Stimulated activated CD4-positive, alpha-beta T cell treated with anti-CD3 and anti-CD28 coated beads, Interleukin-4, amount 100 ng/mL, for 24 hours (primary cell): ENCODE measurements around the gene TEDC1.
A peak's percentile ranks its signal among the peaks of the same experiment; 100 is the strongest.

ENCODE experiments used
- DNase-seq: peaks from one replicate; pipeline ENCODE4 v3.0.0-alpha.2; 2020

The TEDC1 gene

GRCh38 chr14:105486163-105486973 lies 4.7 kb upstream of the TEDC1 start, which contains the start of gene CRIP1:
Gene CRIP1 (plus strand): TSS chr14:105486886. CDS start chr14:105487260, 374 bp downstream.
- DNase-seq, result no peak

DNA sequence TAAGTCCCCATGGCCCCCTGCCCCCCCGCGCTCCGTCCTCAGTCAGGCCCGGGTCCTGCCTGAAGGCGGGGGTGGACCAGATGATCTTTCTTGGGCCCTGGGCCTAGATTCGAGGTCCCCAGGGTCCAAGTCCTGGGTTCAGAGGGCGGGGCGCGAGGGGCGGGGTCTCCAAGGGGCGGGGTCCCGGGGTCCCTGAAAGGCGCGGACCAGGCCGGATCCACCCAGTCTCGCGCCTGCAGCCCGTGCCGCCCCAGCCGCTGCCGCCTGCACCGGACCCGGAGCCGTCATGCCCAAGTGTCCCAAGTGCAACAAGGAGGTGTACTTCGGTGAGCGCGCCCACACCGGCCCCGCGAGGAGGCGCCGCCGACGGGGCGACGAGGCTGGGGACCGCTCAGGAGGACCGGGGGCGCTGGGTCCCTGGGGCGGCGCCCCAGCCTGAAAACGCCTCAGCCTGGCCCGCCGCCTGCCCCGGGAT lies 4.0 kb upstream of the TEDC1 start:
- DNase-seq, result peak; percentile 52

DNA sequence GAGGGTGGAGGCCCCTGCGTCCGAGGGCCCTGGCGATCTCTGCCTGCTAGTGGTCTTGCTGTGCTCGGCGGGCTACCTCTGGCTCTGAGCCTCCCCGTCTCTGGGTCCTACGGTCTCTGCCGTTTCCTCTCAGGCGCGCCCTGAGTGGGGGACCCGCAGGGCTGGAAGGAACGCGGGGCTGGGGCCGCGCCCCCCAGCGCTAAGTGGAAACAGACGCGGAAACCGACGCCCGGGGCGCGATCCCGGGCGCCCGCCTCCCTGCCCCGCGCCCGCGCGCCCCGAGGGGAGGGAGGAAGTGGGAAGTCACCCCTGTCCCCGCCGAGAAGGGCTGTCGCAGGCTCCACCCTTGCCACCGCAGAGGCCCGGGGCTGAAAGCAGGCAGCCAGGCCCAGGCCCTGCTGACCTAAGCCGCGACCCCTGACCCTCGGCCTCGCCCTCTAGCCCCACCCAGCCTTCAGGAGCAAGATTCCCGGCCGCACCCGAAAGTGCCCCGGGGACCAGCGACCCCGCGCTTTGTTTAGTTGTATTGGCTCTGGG lies 3.5 kb upstream of the TEDC1 start:
- peak; percentile 57 for DNase-seq

- DNase-seq, result no peak
Measured at GRCh38 chr14:105487986-105488777, 2.9 kb upstream of the TEDC1 start.

- no peak for DNase-seq
Measured at GRCh38 chr14:105488781-105489541, 2.1 kb upstream of the TEDC1 start.

- peak; percentile 87 for DNase-seq
Measured at GRCh38 chr14:105489542-105490266, 1.3 kb upstream of the TEDC1 start.

- no peak for DNase-seq
Measured at GRCh38 chr14:105490267-105490571, 827 bp upstream of the TEDC1 start.

DNA sequence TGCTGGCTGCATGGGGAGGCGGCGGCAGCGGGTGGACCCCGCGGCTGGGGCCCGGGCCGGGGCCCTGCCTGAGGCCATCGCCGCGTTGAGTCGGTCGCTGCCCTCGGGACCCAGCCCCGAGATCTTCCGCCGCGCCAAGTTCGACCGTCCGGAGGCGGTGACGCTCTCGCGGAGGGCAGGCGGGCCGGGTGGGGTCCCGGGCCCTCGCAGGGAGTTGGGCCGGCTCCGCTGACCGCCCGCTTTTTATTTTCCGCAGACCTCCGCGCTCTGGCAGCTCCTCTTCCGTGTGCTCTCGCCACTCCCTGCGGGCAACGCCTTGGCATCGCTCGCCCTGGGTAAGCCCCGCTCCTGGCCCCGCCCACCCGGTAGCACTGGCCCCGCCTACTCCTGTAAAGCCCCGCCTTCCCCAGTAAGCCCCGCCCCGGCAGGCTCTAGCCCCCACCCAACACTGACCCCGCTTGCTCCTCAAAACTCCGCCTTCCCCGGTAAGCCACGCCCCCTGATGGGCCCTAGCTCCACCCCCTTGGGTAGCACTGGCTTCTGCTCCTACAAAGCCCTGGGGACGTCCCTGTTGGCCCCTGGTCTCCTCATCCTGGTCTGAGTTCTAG lies 424 bp downstream of the TEDC1 start:
- DNase-seq, result peak; percentile 87

DNA sequence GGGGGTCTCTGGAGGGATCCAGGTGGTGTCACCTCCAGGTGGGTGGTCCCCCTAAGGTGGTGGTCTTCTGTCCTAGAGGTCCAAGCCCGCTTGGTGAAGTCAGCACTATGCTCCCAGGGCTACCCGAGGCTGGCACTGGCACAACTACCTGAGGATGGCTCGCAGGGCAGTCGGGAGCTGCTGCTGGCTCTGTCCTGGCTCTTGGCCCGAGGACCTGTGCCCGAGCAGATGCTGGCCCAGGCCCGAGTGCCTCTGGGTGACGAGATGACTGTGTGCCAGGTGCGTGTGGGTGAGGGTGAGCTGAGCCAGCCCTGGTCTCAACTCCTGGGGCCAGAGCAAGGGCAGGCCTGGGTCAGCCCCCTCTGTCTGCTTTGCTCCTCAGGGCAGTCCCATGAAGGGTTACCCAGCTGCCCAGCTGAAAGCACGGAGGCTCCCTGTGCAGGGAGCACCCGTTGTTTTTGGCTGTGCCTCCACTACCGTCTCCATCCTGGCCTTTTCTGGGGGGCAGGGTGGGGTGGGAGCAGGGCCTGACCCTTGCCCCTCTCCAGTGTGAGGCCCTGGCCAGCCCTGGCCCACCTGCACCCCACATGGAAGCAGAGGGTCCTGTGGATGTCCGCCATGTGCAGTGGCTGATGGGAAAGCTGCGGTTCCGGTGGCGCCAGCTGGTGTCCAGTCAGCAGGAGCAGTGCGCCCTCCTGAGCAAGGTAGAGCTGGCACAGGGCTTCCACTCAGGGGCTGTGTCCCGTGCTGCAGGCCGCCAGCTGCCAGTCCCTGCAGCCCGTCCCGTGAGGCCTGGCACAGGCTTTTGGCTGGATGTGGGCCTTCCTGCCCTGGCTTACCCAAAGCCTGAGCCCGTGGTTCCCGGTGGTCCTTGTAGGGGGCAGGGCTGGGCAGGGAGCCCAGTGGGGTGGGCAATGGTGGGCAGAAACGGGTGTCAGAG lies 1.3 kb downstream of the TEDC1 start:
- no peak for DNase-seq

- no peak for DNase-seq
Measured at GRCh38 chr14:105492971-105493871, 2.2 kb downstream of the TEDC1 start.

GRCh38 chr14:105493921-105494605 lies 3.0 kb downstream of the TEDC1 start:
- no peak for DNase-seq

- no peak for DNase-seq
Measured at GRCh38 chr14:105494606-105494929, 3.5 kb downstream of the TEDC1 start.

DNA sequence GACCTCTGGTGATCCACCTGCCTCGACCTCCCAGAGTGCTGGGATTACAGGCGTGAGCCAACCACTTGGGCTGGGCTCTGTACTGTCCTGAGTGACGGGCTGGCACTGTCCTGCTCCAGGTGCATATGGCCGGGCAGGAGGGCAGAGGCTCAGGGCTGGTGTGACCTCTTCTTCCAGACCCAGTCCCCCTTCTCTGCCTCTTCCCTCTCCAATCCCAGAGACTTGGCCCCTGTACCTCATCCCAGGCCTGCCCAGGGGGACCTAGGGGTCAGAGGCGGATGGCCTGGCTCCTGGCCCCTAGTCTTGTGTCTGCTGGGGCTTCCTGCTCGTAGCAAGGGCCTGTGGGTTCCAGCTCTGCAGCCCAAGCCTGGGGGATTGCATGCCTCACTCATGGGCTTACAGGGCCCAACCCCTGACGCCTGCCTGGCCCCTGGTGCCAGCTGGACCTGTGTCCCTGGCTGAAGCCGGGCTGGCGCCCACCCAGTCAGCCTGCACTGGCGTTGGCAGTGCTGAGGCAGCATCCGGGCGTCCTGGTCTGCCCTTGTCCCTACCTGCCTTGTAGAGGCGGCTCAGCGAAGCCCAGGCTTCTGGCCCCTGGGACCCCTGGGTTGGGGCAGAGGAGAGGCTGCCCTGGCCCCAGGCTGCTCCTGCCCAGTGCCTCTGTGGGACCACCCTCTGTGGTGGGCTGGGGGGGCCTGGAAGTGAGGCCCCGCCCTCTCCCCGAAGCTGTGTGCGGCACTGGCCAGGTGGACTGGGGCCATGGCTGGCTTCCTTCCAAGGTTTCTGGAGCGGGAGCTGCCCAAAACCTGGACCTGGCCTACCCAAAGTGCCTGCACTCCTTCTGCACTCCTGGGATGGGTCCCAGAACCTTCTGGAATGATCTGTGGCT lies 4.3 kb downstream of the TEDC1 start:
- DNase-seq, result no peak

- no peak for DNase-seq
Measured at GRCh38 chr14:105495990-105496830, 5.2 kb downstream of the TEDC1 start.

DNA sequence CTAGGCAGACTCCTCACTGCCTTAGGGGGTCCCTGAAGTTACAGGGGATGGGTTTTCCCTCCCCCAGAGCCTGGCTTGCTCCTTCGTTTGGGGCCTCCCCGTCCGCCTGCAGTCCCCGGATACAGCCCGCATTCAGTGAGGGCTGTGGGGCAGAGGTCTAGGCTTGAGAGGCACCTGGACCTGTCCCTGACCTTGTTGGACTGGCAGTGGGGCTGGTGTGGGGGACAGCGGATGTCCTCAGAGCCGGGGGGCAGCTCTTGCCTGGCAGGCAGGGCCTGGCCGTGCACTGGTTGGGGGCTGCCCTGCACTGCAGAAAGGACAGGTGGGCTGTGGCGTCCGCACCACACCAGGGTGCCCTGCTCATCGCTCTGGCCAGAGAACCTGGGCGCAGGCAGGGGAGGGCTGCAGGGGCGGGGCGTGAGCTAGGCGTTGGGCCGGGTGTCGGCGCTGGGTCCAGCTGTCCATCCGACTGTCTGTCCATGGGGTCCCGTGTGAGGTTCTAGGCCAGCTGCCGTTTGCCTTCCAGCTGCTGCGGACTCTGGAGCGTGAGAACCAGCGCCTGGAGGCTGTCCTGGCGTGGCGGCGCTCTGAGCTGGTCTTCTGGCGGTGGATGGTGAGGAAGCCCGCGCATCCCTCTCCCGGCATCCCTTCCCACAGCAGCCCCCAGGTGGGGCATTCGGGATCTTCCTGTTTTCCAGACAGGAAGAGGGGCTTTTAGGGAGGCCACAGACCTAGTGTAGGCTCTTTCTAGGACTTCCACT lies 6.0 kb downstream of the TEDC1 start:
- no peak for DNase-seq
